HCT116 (cell line): ENCODE results near the gene FGD5. TPM values are rescaled to one million over a fixed set of nuclear protein-coding genes. Genes with fewer than 3 reads are reported as not detected.

Experiments
- ATAC-seq: fragments of 200-7000 bp; cut with Tn5 transposase; 2 replicates; pipeline ENCODE4 v1.9.1; 2020; ENCODE audit warnings: mild to moderate bottlenecking, moderate library complexity
- BruUV-seq: library from RNA; stranded (reverse); fragments of 400-500 nt; replicated peaks from 2 replicates; lab custom pipeline; 2021; lab: Mats Ljungman, UMichigan
- CTCF ChIA-PET: fragments of 300-600 bp; sonication (Branson Sonifier 250); formaldehyde crosslinking; loops from one replicate; lab custom pipeline; 2021; ENCODE audit warnings: antibody characterized with exemption; lab: Charles Lee
- POLR2A ChIA-PET: fragments of 300-600, 350-600 bp; sonication (Branson Sonifier 250); formaldehyde crosslinking; loops from one replicate; lab custom pipeline; 2021; ENCODE audit warnings: antibody characterized with exemption; lab: Charles Lee
- RAD21 ChIA-PET, 2 experiments: fragments of 300-600 bp; sonication (Branson Sonifier 250); formaldehyde crosslinking; loops; one replicate each; lab custom pipeline; 2023; ENCODE audit warnings: low total read pairs in 2 of 2; ENCODE audit not compliant: uncharacterized antibody in 2 of 2, unreplicated experiment in 2 of 2, low non-redundant PET in 1 of 2; lab: Charles Lee
- DNase-seq: peaks from one replicate; pipeline ENCODE4 v3.0.0-alpha.2; 2010; ENCODE audit warnings: low read depth, low spot score
- H2AFZ ChIP-seq: fragments of 200-600 bp; shearing (Covaris generic), sonication (generic); 2 replicates; pipeline ENCODE4 v1.6.1; 2017; ENCODE audit warnings: low read depth, mixed run types, mixed read lengths, antibody characterized with exemption, low read length; ENCODE audit not compliant: poor library complexity, severe bottlenecking
- H3K27ac ChIP-seq: 2 replicates; pipeline ENCODE4 v1.5.1; 2012; ENCODE audit warnings: low read depth, low read length
- H3K27me3 ChIP-seq: fragments of 200-600 bp; sonication (generic); 2 replicates; pipeline ENCODE4 v1.6.1; 2016; ENCODE audit warnings: mixed run types, low read length, mixed read lengths; ENCODE audit not compliant: insufficient read depth
- H3K36me3 ChIP-seq, 2 experiments: fragments of 200-500 bp in 1 of 2; fragments of 200-600 bp in 1 of 2; sonication (Bioruptor generic) in 1 of 2; sonication (generic) in 1 of 2; 2 replicates each; pipeline versions ENCODE4 v1.5.1 to v1.6.1; 2014 to 2016; ENCODE audit warnings: low read length in 2 of 2, inconsistent platforms in 1 of 2, mixed read lengths in 1 of 2, mixed run types in 1 of 2; ENCODE audit not compliant: insufficient read depth in 2 of 2, control insufficient read depth in 1 of 2
- H3K4me1 ChIP-seq, 2 experiments: fragments of 200-600 bp in 1 of 2; sonication (generic) in 1 of 2; 2 replicates each; pipeline versions ENCODE4 v1.5.1 to v1.6.1; 2012 to 2017; ENCODE audit warnings: low read length in 2 of 2, inconsistent platforms in 1 of 2, mild to moderate bottlenecking in 1 of 2, mixed read lengths in 1 of 2, mixed run types in 1 of 2, moderate library complexity in 1 of 2; ENCODE audit not compliant: insufficient read depth in 2 of 2, control insufficient read depth in 1 of 2
- H3K4me2 ChIP-seq: fragments of 200-600 bp; sonication (generic); 2 replicates; pipeline ENCODE4 v1.6.1; 2017; ENCODE audit warnings: mixed run types, low read length, mixed read lengths
- H3K4me3 ChIP-seq, 2 experiments: fragments of 200-600 bp in 1 of 2; sonication (generic) in 1 of 2; replicated peaks in 1 of 2; 2 replicates each; pipeline ENCODE4 v1.5.1; 2011 to 2016; ENCODE audit warnings: low read length in 2 of 2, control low read depth in 1 of 2, low read depth in 1 of 2, mild to moderate bottlenecking in 1 of 2, mixed read lengths in 1 of 2, mixed run types in 1 of 2
- H3K79me2 ChIP-seq: fragments of 200-600 bp; sonication (generic); 2 replicates; pipeline ENCODE4 v1.6.1; 2017; ENCODE audit warnings: mild to moderate bottlenecking, mixed run types, low read length, moderate library complexity, mixed read lengths; ENCODE audit not compliant: insufficient read depth
- H3K9ac ChIP-seq: fragments of 200-600 bp; sonication (generic); 2 replicates; pipeline ENCODE4 v1.6.1; 2016; ENCODE audit warnings: low read length, mixed read lengths
- H3K9me2 ChIP-seq: fragments of 200-600 bp; sonication (generic), shearing (Covaris generic); 2 replicates; pipeline ENCODE4 v1.6.1; 2017; ENCODE audit warnings: mixed run types, mild to moderate bottlenecking, moderate library complexity; ENCODE audit not compliant: insufficient read depth
- H3K9me3 ChIP-seq, 2 experiments: fragments of 200-500 bp in 1 of 2; fragments of 200-600 bp in 1 of 2; sonication (Bioruptor generic) in 1 of 2; sonication (generic) in 1 of 2; 2 replicates each; pipeline ENCODE4 v1.6.1; 2014 to 2017; ENCODE audit warnings: low read length in 2 of 2, mixed read lengths in 2 of 2, inconsistent platforms in 1 of 2, low read depth in 1 of 2, mild to moderate bottlenecking in 1 of 2, mixed run types in 1 of 2, moderate library complexity in 1 of 2; ENCODE audit not compliant: control insufficient read depth in 1 of 2, insufficient read depth in 1 of 2
- H4K20me1 ChIP-seq: fragments of 200-600 bp; sonication (generic), shearing (Covaris generic); 2 replicates; pipeline ENCODE4 v1.6.1; 2017; ENCODE audit warnings: mixed run types, mild to moderate bottlenecking, moderate library complexity; ENCODE audit not compliant: insufficient read depth
- CBX3 ChIP-seq: IDR thresholded peaks from 2 replicates; pipeline ENCODE4 v1.6.1; 2012; ENCODE audit warnings: low read depth
- CEBPB ChIP-seq: IDR thresholded peaks from 2 replicates; pipeline ENCODE4 v1.6.1; 2012; ENCODE audit warnings: low read depth
- CTCF ChIP-seq, 3 experiments: fragments of 200-600 bp in 1 of 3; sonication (generic) in 1 of 3; IDR thresholded peaks in 2 of 3; conservative IDR thresholded peaks in 1 of 3; 2 replicates each; pipeline ENCODE4 v1.5.1; 2012 to 2017; ENCODE audit warnings: low read depth in 2 of 3, low read length in 2 of 3, antibody characterized with exemption in 1 of 3, borderline replicate concordance in 1 of 3, control low read depth in 1 of 3, mild to moderate bottlenecking in 1 of 3, mixed read lengths in 1 of 3, mixed run types in 1 of 3, moderate library complexity in 1 of 3; ENCODE audit not compliant: insufficient read depth in 1 of 3
- EGR1 ChIP-seq: IDR thresholded peaks from 2 replicates; pipeline ENCODE4 v1.6.1; 2012; ENCODE audit warnings: low read depth
- ELF1 ChIP-seq: IDR thresholded peaks from 2 replicates; pipeline ENCODE4 v1.6.1; 2012; ENCODE audit warnings: low read depth, borderline replicate concordance
- EZH2 ChIP-seq: fragments of 200-600 bp; sonication (generic); IDR thresholded peaks from 2 replicates; pipeline ENCODE4 v1.6.1; 2017; ENCODE audit warnings: antibody characterized with exemption, mixed run types
- EZH2phosphoT487 ChIP-seq: fragments of 200-600 bp; IDR thresholded peaks from 2 replicates; pipeline ENCODE4 v1.6.1; 2018; ENCODE audit warnings: antibody characterized with exemption, borderline replicate concordance
- FOSL1 ChIP-seq: IDR thresholded peaks from 2 replicates; pipeline ENCODE4 v1.6.1; 2012; ENCODE audit warnings: low read depth
- JUND ChIP-seq: IDR thresholded peaks from 2 replicates; pipeline ENCODE4 v1.6.1; 2012
- MAX ChIP-seq: IDR thresholded peaks from 2 replicates; pipeline ENCODE4 v1.6.1; 2012
- POLR2A ChIP-seq: IDR thresholded peaks from 2 replicates; pipeline ENCODE4 v1.7.0; 2011; ENCODE audit warnings: borderline replicate concordance; ENCODE audit not compliant: insufficient read depth, insufficient read length; ENCODE audit errors: extremely low read depth
- RAD21 ChIP-seq: IDR thresholded peaks from 2 replicates; pipeline ENCODE4 v1.6.1; 2012; ENCODE audit warnings: low read depth, mild to moderate bottlenecking
- REST ChIP-seq: IDR thresholded peaks from 2 replicates; pipeline ENCODE4 v1.6.1; 2012; ENCODE audit warnings: low read depth
- SIN3A ChIP-seq: IDR thresholded peaks from 2 replicates; pipeline ENCODE4 v1.6.1; 2012; ENCODE audit warnings: low read depth
- SRF ChIP-seq: IDR thresholded peaks from 2 replicates; pipeline ENCODE4 v1.6.1; 2012; ENCODE audit warnings: low read depth
- TCF7L2 ChIP-seq: IDR thresholded peaks from 2 replicates; pipeline ENCODE4 v1.7.0; 2011; ENCODE audit warnings: borderline replicate concordance, inconsistent platforms; ENCODE audit not compliant: insufficient read depth, insufficient read length; ENCODE audit errors: extremely low read depth
- ZBTB33 ChIP-seq: IDR thresholded peaks from 2 replicates; pipeline ENCODE4 v1.6.1; 2011; ENCODE audit warnings: mild to moderate bottlenecking, low read length, moderate library complexity; ENCODE audit not compliant: insufficient replicate concordance; ENCODE audit errors: extremely low read depth
- ZFX ChIP-seq: fragments of 450-650 bp; IDR thresholded peaks from 2 replicates; pipeline ENCODE4 v1.6.1; 2017
- ZNF274 ChIP-seq: fragments of 200-500 bp; sonication (Bioruptor generic); IDR thresholded peaks from 2 replicates; pipeline ENCODE4 v1.6.1; 2014; ENCODE audit warnings: mild to moderate bottlenecking, low read depth, low read length, inconsistent platforms
- intact Hi-C: fragments of 100-400 bp; cut with micrococcal nuclease; formaldehyde crosslinking; loops from 2 replicates; pipeline ENCODE4 v1.10.0; 2022
- total RNA-seq: library from RNA; stranded (reverse); gene quantifications from one replicate; pipeline ENCODE4 v1.2.1, GENCODE V29; 2021; ENCODE audit not compliant: unreplicated experiment
- TF ChIP-seq, protein P1 (sequence below): IDR thresholded peaks from 2 replicates; pipeline ENCODE4 v1.6.1; 2012

The FGD5 gene
- total RNA-seq, 1 experiment from 2014 or later: 0.22 TPM

DNA sequence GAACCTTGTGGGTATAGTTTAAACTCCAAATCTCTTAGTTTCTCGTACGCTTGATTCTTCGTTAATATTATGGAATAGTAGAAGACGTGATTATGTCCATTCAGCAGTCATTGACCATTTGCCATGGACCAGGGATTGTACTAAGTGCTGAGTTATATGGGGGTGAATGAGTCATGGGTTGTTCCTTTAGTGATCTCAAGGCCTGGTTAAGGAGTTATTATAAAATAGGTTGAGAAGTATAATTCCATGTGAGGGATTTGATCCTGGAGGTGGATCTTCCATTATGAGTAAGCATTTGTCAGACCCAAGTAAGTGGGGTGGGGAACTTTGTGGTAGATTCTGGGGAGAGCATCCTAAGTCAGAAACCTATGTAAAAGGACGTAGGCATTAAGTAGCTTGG is 144.0 kb downstream of the FGD5 start:
- intact Hi-C loops: no loop called here
- Histone ChIP-seq H3K4me2 (no peak overlapping the region), H4K20me1 (no peaks in the 10 kb centered on the region; the same call in 1 of the 2 replicates), H3K9me2 (no peaks in the 10 kb centered on the region), H3K4me3 (no peak overlapping the region), H3K27ac (no peak overlapping the region), H3K36me3 (peaks cover 0 to 3% of the 10 kb centered on the region in 2 experiments; a peak in 1 of 4 replicates), H3K79me2 (peaks cover 78% of the 10 kb centered on the region), H3K4me1 (no peaks in the 10 kb centered on the region), H3K9me3 (no peaks in the 10 kb centered on the region), H3K9ac (no peak overlapping the region), H3K27me3 (no peaks in the 10 kb centered on the region), H2AFZ (no peak overlapping the region)
- no peak for ATAC-seq
- CTCF ChIA-PET: no interaction called here
- no TSS peak for BruUV-seq
- no peak for DNase-seq
- POLR2A ChIA-PET: no interaction called here
- RAD21 ChIA-PET: no interaction called here
- TF ChIP-seq EZH2phosphoT487: no peak
- TF ChIP-seq CBX3: no peak
- TF ChIP-seq, protein P1, sequence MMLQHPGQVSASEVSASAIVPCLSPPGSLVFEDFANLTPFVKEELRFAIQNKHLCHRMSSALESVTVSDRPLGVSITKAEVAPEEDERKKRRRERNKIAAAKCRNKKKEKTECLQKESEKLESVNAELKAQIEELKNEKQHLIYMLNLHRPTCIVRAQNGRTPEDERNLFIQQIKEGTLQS: no peak
- no peak for TF ChIP-seq ZFX
- no peak for TF ChIP-seq FOSL1
- TF ChIP-seq ZNF274: no peak
- no peak for TF ChIP-seq EZH2
- TF ChIP-seq CTCF (IDR thresholded peaks at IDR 0.05 in 2 of 3, conservative IDR thresholded peaks at IDR 0.05 in 1 of 3; ENCODE audit: borderline replicate concordance in 1 of 3, insufficient read depth in 1 of 3, low read depth in 2 of 3, low read length in 2 of 3): no peak
- no peak for TF ChIP-seq SIN3A
- TF ChIP-seq JUND: no peak
- no peak for TF ChIP-seq MAX
- TF ChIP-seq TCF7L2: no peak
- TF ChIP-seq CEBPB: no peak
- TF ChIP-seq EGR1: no peak
- TF ChIP-seq REST: no peak
- no peak for TF ChIP-seq ZBTB33
- TF ChIP-seq POLR2A: no peak
- TF ChIP-seq ELF1: no peak
- no peak for TF ChIP-seq RAD21
- TF ChIP-seq SRF: no peak
